HG03159 (cell line): ENCODE results near the gene DUSP28.
"Not testable (repeated sequence)": the region's sequence is repeated elsewhere in the genome, so short reads cannot be mapped to it uniquely, and the experiment has no call there.

Source experiments
- ATAC-seq: cut with Tn5 transposase; IDR thresholded peaks from one replicate; pipeline ENCODE4 v1.9.1; 2021; ENCODE audit warnings: mild to moderate bottlenecking, moderate library complexity; ENCODE audit not compliant: unreplicated experiment

Gene DUSP28

GRCh38 chr2:240558236-240558761 is 1.9 kb upstream of the DUSP28 start:
- ATAC-seq: no peak

- ATAC-seq: no peak
Measured at GRCh38 chr2:240559286-240559685, 871 bp upstream of the DUSP28 start.

- peak; percentile 63 for ATAC-seq
Measured at GRCh38 chr2:240560480-240561324, 545 bp downstream of the DUSP28 start.

GRCh38 chr2:240561325-240561971 is 1.3 kb downstream of the DUSP28 start:
- ATAC-seq: peak; percentile 8

DNA sequence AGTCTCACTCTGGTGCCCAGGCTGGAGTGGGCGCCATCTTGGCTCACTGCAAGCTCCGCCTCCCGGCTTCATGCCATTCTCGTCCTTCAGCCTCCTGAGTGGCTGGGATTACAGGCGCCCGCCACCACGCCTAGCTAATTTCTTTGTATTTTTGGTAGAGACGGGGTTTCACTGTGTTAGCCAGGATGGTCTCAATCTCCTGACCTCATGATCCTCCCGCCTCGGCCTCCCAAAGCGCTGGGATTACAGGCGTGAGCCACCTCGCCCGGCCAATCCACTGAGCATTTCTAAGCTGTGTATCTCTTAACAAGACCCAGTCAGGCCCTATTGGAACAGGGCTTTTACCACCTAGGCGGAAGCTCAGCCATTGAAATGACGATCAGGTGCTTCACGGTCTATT is 3.1 kb downstream of the DUSP28 start:
- ATAC-seq: not testable (repeated sequence)

DNA sequence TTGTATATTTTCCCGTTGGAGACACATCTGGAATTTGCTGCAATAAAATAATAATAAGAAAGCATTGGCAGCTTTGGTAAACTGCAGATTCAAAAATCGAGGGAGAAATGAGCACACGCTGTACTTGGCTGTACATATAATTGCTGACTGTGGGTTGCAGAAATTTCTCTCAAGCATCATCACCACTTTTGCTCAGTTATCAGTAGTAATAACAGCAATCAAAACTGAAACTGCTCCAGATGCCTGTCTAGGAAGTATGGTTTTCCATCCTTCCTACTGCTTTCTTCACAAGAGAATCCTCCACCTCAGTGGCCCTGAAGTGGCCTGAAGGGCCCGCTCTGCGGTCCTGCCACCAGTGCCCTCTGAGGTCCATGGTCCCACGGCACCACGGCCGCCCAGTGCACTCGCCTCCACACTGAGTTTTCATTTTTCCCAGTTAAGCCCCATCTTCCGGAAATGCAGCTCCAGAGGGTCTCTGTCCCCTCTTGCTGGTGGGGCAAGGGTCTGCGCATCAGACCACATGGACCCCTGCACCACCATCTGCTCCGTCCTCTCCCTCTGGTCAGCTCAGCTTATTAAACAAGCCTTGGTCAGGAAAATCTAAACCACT is 3.9 kb downstream of the DUSP28 start:
- ATAC-seq: no peak

DNA sequence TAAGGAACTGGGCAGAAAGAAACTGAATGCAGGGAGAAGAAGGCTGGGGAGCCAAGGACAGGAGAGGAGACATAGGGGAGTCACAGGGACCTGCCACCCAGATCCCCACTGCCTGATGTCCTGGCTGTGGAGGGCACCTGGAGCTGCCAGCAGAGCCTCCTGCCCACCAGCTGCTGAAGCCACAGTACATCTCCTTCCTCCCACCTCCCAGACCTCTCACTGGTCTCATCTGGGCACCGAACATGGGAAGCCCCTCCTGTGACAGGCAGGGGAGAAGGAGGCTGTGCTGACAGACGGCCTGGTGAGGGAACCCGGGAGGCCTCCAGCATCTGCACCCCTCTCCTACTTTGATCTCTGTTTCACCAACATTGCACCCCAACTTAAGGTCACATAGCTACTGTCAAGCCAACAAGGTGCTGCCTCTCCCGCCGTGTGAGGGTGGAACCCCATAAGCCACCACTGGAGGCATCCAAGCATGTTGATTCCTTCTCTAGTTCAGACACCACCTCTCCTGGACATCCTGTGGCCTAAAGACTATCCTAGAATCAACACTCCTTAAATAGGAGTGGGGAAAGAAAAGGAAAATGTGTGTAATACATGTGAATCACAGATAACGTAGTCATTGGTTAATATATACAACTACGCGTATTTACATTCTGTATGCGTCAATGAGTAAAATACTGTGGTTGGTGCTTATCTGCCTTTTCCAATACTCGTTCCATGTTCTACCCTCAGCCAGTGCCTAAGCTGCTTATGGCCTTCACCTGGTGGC is 4.6 kb downstream of the DUSP28 start:
- ATAC-seq: no peak

- peak; percentile 31 for ATAC-seq
Measured at GRCh38 chr2:240565333-240566202, 5.4 kb downstream of the DUSP28 start.

DNA sequence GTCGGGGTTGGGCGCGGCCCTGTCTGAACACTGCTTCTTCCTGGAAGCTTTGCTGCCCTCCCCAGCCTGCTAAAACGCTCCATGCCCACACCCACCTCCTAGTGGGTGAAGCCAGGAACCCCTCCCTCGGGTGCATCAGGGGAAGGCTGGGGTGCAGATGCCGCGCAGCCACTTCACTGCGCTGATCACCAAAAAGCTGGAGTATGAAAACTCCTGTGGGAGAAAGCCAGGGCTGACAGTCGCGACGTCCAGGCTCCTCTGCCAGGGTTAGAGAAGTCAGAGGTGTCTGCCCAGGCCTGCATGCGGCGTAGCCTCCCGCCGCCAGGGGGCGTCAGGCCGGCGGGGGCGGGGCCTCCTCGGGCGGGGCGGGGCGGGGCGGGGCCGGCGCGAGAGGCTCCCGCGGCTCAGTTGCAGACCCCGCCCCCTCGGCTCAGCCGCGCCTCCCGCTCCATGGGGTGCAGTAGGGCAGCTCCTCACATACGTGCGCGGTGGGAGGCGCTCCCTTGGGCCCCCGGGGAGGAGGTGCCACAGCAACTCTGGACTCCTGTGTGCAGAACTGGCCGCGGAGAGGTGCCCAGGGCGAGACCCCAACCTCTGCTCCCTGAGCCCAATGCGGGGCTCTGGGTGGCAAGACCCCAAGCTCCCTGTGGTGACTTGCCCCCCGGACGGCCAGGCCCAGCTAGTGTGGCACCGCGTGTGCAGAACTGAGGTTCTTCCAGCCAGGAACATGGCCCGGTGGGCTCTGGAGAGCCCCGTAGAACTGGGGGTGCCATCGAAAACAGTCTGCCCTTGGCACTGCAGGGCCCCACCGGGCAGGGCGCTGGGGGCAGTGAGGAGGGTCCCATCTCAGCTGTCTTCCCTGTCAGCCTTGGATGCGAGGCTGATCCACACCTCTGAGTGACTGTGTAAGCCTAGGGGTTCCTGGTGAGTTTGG is 6.3 kb downstream of the DUSP28 start:
- peak; percentile 44 for ATAC-seq

GRCh38 chr2:240567137-240567871 is 7.1 kb downstream of the DUSP28 start:
- ATAC-seq: no peak

DNA sequence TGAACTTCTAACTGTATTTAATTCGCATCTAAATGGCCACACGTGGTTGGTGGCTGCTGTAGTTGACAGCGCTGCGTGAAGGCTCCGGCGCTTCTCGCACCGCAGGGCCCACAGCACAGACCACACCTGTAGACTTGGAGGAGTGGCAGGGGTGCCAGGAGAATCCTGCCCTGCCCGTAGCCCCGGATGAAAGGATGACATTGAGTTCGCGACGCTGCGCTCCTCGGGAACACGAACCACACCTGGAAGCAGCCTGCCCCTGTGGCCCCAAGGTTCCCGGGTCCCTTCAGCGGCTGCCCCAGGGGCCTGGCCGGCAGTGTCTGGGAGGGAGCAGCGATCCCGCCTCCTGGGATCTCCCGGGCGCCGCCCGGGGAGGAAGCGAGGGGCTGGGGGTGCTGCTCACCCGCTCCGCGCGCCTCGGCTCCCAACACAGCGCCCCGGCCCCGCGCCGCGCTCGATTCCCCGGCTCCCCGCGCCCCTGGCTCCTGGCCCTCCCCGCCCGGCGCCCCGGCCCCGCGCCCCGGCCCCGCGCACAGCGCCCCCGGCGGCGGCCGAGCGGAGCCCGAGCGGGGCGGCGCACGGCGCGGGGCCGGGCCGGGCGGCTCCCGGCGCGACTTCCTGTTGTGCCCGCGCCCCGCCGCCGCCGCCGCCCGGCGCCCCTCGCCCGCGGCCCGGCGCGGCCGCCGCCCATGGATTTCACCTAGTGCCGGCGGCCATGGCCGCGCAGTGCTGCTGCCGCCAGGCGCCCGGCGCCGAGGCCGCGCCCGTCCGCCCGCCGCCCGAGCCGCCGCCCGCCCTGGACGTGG is 7.9 kb downstream of the DUSP28 start, which contains the start of gene RNPEPL1:
TSS of gene RNPEPL1 (plus strand) at position 613 of the 806 bp plus-strand sequence. CDS start at position 716, 103 bp downstream.
- ATAC-seq: peak; percentile 31

DNA sequence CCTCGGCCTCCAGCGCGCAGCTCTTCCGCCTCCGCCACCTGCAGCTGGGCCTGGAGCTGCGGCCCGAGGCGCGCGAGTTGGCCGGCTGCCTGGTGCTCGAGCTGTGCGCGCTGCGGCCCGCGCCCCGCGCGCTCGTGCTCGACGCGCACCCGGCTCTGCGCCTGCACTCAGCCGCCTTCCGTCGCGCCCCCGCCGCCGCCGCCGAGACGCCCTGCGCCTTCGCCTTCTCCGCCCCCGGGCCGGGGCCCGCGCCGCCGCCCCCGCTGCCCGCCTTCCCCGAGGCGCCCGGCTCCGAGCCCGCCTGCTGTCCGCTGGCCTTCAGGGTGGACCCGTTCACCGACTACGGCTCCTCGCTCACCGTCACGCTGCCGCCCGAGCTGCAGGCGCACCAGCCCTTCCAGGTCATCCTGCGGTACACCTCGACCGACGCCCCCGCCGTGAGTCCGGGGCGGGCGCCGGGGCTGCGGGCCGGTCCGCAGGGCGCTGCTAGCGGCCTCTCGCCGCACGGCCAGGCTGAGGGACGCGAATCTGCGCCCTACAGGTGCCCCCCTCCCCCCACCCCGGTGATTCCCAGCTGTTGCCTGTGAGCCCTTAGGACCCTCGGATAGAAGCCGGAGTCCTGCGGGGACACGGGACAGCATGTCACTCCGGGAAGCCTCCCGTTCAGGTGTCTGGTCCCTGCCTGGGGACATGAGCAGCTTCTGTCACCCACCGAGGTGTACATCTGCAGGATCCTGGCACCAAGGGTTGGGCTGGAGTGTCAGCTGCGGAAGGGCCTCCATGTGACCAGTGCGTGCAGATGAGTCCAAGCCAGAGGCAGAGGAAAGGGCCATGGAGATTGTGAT is 8.7 kb downstream of the DUSP28 start:
- ATAC-seq: peak; percentile 24

- ATAC-seq: no peak
Measured at GRCh38 chr2:240569523-240569997, 9.4 kb downstream of the DUSP28 start.

DNA sequence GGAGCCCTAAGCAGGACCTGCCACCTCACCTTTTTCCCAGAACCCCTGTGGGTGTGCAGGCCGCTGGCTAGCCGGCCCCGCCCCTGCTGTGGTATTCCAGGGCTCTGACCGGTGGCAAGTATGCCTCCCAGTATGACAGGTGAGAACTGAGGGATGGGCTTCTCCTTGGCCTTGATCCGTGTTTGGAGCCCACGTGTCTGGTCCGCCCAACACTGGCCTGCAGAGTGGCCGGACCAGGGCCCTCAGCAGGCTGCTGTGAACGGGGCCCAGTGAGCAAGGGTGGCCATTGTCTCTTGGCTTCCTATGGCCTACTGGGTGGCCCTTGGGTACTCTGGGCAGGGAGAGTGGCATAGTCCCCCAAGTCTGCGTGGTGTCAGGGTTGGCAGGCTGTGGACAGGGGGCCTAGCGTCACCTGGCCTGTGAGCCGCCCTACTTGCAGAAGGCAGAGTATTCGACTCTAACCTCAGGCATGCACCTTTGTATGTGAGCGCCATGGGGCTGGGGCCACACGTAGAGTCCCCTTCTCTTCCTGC is 9.9 kb downstream of the DUSP28 start:
- no peak for ATAC-seq

- no peak for ATAC-seq
Measured at GRCh38 chr2:240570531-240571313, 10.6 kb downstream of the DUSP28 start.
